Epithelial cell of prostate (primary cell): ENCODE data around the gene LSR.

ENCODE experiments used
- DNase-seq: peaks from one replicate; pipeline ENCODE4 v3.0.0-alpha.2; 2011; ENCODE audit warnings: low read depth, low spot score
- H3K27ac ChIP-seq: fragments of 450-650 bp; 2 replicates; pipeline ENCODE4 v1.5.1; 2017; ENCODE audit warnings: mild to moderate bottlenecking

The LSR gene

GRCh38 chr19:35240327-35240726 lies 8.5 kb upstream of the LSR start:
- no peak for DNase-seq
- no peak overlapping the region for H3K27ac ChIP-seq

GRCh38 chr19:35241417-35241816 lies 7.4 kb upstream of the LSR start:
- no peak for DNase-seq
- H3K27ac ChIP-seq = no peak overlapping the region

GRCh38 chr19:35246466-35247092 lies 2.2 kb upstream of the LSR start:
- H3K27ac ChIP-seq = peak overlapping the region; percentile 94
- no peak for DNase-seq

- H3K27ac ChIP-seq = peak overlapping the region; percentile 94
These were observed 1.1 kb upstream of the LSR start for GRCh38 chr19:35247526-35248309.

GRCh38 chr19:35249146-35249847 lies 495 bp downstream of the LSR start:
- no peak for DNase-seq
- peak overlapping the region; percentile 94 for H3K27ac ChIP-seq

More at GRCh38 chr19:35247526-35248309, 1.1 kb upstream of the LSR start:
- peak; percentile 58 for DNase-seq

- no peak for DNase-seq
- H3K27ac ChIP-seq = peak overlapping the region; percentile 94
These were observed 1.3 kb downstream of the LSR start for GRCh38 chr19:35249848-35250711.

- no peak for DNase-seq
- no peak overlapping the region for H3K27ac ChIP-seq
These were observed 2.7 kb downstream of the LSR start for GRCh38 chr19:35251456-35251855.

GRCh38 chr19:35253316-35254286 lies 4.8 kb downstream of the LSR start:
- DNase-seq = no peak
- H3K27ac ChIP-seq = no peak overlapping the region

- DNase-seq = no peak
- H3K27ac ChIP-seq = no peak overlapping the region
These were observed 5.8 kb downstream of the LSR start for GRCh38 chr19:35254341-35255297.

GRCh38 chr19:35256566-35256965 lies 7.8 kb downstream of the LSR start:
- DNase-seq = no peak
- no peak overlapping the region for H3K27ac ChIP-seq

GRCh38 chr19:35257113-35257461 lies 8.3 kb downstream of the LSR start:
- no peak for DNase-seq
- H3K27ac ChIP-seq = no peak overlapping the region

- no peak for DNase-seq
These were observed 12.0 kb downstream of the LSR start for GRCh38 chr19:35260694-35261304.

GRCh38 chr19:35261356-35262100 lies 12.7 kb downstream of the LSR start:
- no peak for DNase-seq
- H3K27ac ChIP-seq = no peak overlapping the region

More at GRCh38 chr19:35260694-35261304, 12.0 kb downstream of the LSR start:
- no peak overlapping the region for H3K27ac ChIP-seq

- H3K27ac ChIP-seq = no peak overlapping the region
- DNase-seq = no peak
These were observed 13.4 kb downstream of the LSR start for GRCh38 chr19:35262101-35262761.

GRCh38 chr19:35264268-35265125 lies 15.7 kb downstream of the LSR start:
- peak overlapping the region; percentile 16 for H3K27ac ChIP-seq
- DNase-seq = no peak
